HG03159 (cell line): ENCODE measurements around the gene FGF11.

ENCODE experiments used
- ATAC-seq: cut with Tn5 transposase; IDR thresholded peaks from one replicate; pipeline ENCODE4 v1.9.1; 2021; ENCODE audit warnings: mild to moderate bottlenecking, moderate library complexity; ENCODE audit not compliant: unreplicated experiment

The FGF11 gene

GRCh38 chr17:7408252-7408727 lies 31.0 kb upstream of the FGF11 start:
- ATAC-seq: no peak

GRCh38 chr17:7408863-7409262 lies 30.4 kb upstream of the FGF11 start:
- no peak for ATAC-seq

DNA sequence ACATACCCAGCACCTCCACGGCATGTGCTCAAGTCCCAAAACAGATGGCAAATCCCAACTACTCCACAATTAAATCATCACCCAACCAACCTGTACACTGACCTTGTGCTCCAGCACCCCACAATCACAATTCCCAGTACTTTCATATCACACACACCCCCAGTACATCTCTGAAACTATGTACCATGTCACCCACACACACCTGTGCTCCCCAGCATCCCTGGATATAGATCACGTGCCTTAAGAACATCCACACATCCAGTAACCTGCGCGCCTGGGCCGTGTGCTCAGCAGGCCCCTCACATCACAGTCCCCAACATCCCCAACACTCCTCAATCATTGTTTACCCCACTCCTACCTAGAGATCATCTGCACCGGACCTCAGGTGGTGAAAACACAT lies 29.6 kb upstream of the FGF11 start:
- ATAC-seq: no peak

DNA sequence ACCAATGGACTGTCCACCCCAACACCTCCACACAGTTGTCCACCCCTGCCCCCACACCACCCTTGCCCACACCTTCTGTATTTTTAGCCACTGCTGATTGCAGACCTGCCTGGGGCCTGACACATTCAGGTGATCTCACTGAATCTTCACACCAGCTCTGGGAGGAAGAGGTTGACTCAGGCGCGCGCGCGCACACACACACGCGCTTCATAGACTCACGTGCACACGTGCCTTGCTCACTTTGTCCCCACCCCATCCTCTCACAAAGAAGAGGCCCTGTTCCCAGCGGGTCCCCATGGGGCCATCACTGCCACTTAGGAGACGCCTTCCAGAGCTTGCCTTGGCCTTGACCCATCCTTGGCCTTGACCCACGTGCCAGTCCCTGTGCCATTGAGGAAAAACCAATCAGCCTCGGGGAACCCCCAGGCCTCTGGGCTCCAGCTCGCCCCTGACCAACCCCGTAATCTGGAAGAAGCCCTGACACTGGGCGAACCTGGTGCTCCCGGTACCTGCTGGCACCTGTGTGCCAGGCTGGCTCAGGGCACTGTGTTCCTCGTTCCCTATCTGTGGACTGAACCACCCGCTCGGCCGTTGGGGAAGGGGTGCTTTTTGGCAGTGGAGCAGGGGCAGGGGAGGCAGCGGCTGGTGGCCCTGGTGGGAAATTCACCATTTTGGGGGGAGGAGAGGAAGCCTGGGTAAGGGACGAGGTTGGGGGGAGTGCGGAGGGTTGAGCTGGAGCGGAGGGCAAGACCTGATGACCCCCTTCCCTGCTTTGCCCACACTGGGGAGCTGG lies 28.5 kb upstream of the FGF11 start:
- ATAC-seq: no peak

GRCh38 chr17:7411427-7411750 lies 27.9 kb upstream of the FGF11 start:
- ATAC-seq: no peak

DNA sequence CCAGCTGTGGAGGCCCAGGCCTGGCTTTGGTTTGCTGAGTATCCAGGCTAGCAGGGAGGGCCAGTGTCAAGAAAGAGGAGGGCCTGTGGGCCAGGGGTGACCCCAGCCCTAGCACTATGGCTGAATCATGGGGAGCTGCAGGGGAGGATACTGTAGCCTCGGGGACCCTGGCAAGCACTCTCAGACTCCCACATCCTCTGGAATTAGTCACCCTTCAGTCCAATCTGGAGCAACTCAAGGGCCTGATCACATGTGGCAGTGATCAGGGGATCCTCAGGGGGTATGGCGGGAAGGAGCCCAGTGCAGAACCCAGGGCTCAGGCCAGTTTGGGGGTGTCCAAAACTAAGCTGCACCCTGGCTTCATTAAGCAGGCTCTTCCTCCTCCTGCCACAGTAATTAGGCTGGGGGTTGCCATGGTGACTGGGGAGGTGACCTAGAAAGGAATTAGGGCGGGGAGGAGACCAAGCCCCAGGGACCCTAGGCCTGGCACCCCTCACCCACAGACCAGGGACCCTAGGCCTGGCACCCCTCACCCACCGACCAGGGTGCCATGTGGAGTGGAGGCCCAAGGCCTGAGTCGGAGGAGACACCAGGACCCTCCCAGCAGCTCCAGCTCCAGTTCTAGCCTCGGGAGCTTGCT lies 25.8 kb upstream of the FGF11 start:
- ATAC-seq: no peak

GRCh38 chr17:7414837-7415236 lies 24.5 kb upstream of the FGF11 start:
- ATAC-seq: no peak

GRCh38 chr17:7415784-7416183 lies 23.5 kb upstream of the FGF11 start:
- no peak for ATAC-seq

DNA sequence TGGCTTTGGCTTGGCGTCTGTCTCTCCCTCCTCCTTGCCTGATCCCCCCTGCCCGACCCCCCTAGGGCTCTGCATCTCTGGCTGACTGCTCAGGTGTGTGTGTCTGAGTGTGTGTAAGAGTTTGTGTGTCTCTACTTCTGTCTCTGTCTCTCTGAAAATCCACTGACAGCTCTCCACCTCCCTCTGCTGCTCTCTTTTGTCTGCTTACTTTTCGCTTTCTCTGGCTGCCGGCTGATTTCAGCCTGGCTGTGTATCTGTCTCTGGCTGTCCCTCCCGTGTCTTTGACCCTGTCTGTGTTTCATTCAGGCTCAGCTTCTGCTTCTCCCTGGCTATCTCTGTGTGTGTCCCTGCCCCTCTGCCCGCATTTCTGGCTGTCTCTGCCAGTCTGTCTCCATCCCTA lies 23.0 kb upstream of the FGF11 start:
- no peak for ATAC-seq

GRCh38 chr17:7417056-7417655 lies 22.2 kb upstream of the FGF11 start:
- ATAC-seq: no peak

- ATAC-seq: no peak
Measured at GRCh38 chr17:7418472-7419152, 20.7 kb upstream of the FGF11 start.

DNA sequence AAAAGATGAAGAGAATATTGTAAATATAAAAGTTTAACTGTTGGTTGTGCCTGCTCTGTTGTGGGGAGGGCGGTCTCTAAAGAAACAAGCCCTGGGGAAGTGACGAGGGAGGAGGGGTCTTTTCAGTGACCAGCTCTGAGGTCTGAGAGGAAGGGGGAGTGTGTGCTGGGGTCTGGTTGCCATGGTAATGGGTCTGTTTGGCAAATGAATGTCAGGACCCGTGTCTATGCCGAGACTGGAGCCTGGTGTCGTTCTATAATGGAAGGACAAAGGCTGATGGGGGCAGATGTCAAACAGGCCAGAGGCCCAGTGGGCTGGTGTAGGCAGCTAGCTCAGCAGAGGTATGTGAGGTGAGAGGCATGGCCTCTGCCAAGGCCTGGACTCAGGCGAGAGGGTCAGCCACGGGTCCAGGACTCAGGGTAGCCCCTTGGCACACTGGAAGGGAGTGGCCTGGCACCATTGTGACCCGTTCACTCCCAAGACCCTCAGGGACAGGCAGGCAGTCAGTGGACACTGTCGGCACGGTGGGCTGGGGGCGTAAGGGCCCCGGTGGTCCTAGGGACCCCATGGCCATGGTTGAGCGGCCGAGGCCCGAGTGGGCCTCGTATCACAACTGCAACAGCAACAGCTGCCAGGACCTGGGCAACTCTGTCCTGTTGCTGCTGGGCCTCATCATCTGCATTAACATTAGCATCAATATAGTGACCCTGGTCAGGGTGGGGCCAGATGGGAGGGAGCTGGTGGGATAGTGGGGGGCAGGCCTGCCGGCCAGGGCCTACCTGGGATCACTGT lies 19.3 kb upstream of the FGF11 start, which contains the start of gene SPEM1:
SPEM1 (plus strand) TSS at position 506 of the 792 bp plus-strand sequence; CDS start at position 567, 61 bp downstream.
- ATAC-seq: no peak

- no peak for ATAC-seq
Measured at GRCh38 chr17:7421186-7421585, 18.1 kb upstream of the FGF11 start.

DNA sequence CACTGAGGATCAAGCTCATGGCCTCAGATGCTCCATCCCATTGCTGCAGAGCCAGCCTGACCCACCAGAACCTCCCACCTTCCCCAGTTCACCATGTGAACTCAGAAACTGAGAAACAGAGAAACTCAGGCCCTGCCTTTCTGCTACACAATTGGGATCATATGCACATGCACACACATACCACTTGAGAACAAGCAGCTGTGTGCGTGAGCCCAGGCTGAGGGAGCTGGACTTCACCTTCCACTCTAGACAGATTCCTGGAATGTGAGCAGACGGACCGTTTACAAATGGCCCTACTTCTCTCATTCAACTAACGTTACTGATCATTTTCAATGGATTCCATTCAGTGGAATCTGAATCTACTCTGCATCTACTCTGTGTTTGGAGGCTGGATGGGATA lies 15.6 kb upstream of the FGF11 start:
- ATAC-seq: no peak

- ATAC-seq: no peak
Measured at GRCh38 chr17:7425316-7425715, 14.0 kb upstream of the FGF11 start, which contains the start of gene SPEM2. TSS of gene SPEM2 (plus strand) at chr17:7425616. CDS start at chr17:7425689, 73 bp downstream.

GRCh38 chr17:7425756-7426155 lies 13.6 kb upstream of the FGF11 start:
- ATAC-seq: no peak

DNA sequence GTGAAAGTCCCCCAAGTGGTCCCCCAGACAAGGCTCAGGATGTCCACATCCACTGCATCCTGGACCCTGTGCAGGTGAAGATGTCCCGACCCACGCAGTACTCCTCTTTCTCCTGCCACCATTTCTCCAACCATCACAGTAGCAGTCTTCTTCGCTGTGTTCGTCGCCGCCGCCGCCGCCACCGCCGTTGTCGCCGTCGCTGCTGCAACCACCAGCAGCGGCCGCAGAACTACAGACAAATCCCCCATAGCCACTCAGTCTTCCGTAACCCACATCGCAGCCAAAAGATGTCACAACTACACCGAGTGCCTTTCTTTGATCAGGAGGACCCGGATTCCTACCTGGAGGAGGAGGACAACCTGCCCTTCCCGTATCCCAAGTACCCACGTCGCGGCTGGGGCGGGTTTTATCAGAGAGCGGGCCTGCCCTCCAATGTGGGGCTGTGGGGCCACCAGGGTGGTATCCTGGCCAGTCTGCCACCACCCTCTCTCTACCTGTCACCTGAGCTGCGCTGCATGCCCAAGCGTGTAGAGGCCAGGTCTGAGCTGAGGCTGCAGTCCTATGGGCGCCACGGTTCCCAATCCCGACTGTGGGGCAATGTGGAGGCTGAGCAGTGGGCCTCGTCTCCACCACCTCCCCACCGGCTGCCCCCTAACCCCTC lies 13.0 kb upstream of the FGF11 start:
- no peak for ATAC-seq

DNA sequence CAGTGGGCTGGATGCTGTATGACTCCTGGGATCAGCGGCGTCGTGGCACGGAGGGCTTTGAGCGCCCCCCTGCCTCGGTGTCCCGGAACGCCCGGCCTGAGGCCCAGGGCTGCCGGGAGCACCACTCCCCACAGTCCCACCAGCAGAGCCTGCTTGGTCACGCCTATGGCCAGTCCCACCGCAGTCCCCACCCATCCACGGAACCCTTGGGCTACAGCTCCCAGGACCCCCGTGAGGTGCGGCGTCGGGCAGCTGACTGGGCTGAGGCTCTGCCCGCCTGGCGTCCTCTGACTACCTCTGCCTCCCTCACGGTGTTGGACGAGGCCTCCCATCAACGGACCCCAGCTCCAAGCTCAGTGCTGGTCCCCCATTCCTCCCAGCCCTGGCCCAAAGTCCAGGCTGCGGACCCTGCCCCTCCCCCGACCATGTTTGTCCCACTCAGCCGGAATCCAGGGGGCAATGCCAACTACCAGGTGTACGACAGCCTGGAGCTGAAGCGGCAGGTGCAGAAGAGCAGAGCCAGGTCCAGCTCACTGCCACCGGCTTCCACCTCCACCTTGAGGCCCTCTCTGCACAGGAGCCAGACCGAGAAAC lies 12.3 kb upstream of the FGF11 start:
- ATAC-seq: no peak

DNA sequence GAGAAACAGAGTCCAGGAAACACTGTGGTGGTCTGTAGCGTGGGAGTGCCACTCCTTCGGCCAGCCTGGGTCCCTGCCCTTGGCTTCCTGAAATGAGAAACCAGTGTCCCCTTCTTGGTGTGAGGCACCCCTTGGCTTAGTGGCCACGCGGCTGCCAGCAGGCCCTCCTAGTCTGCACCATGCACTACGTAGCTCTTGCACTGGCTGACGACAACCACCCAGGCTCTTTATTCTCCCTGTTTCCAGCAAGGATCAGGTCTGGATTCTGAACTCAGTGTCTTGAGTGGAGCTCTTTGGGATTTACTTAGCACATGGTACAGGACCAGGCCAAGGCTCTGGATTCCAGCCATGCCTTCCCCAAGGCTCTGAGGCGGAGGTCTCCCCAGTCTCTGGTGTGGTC lies 11.8 kb upstream of the FGF11 start:
- ATAC-seq: no peak

DNA sequence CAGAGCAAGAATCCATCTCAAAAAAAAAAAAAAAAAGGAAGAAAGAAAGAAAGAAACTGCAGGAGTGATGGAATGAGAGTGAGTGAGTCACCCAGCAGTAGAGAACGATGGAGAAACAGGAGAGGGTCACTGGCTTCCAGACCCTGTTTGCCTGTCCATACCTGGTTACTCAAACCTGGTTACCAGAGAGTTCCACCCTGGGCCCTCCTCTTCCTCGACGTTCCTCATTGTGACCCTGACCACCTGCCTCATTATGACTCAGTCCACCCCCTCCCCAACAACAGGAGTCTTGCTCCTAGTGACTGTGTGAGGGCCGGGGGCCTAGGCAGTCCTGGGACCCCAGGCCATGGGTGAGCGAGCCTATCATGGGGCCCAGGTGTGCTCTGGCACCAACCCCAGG lies 10.8 kb upstream of the FGF11 start, which contains the start of gene SPEM3:
SPEM3 (plus strand) TSS at position 301 of the 400 bp plus-strand sequence; CDS start at position 347, 46 bp downstream.
- ATAC-seq: no peak
